ENCODE results near the gene ZNF783. TPM values are rescaled to one million over a fixed set of nuclear protein-coding genes. Genes with fewer than 3 reads are reported as not detected.

The ZNF783 gene
- total RNA-seq, 2 experiments from 2014 or later = 14.4 to 15.8 TPM

DNA sequence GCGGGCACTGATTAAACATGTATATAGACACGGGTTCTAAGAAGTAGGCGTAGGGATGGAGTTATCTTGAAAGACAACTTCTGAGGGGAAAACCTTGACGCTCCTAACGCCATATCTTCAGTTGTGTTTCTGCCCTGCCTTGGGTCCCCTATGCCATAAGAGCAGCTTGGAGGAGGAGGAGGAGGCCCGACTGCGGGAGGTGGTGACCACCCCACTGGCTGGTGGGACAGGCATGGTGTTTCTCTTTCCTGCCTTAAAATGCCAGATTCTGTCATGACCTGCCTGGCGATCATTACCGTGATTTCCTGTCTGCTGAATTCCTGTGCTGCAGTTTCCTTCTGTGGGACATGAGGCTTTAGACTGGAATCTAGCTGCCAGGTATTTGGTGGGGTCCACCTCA is 15.9 kb downstream of the ZNF783 start:
- ChIA-PET CTCF (no interaction called here), POLR2A (no interaction called here)
- Mint-ChIP-seq H3K27ac (no peak overlapping the region), H3K27me3 (no peaks in the 10 kb centered on the region), H3K4me1 (no peaks in the 10 kb centered on the region), H3K9me3 (no peaks in the 10 kb centered on the region), H3K4me3 (no peak overlapping the region), H3K36me3 (ENCODE audit: low read depth) (peaks cover 54% of the 10 kb centered on the region)
- DNase-seq = no peak

DNA sequence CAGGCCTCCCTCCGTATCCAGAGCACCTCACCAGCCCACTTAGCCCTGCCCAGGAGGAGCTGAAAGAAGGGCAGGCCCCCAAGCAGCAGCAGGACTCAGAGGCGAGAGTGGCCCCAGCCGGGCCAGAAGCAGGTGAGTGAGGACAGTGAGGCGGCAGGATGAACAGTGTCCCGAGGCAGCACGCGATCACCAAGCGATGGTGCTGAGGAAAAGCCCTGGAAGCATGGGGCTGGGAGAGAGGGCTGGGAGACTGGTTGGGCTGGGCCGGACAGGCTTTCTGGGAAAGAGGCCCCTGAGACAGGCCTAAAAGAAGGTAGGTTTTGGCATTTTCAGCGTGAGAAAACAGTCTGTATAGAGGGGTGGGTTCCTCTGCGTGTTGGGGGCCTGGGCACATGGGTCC is 16.4 kb downstream of the ZNF783 start:
- ChIA-PET POLR2A (no interaction called here), CTCF (no interaction called here)
- H3K4me1 Mint-ChIP-seq = no peaks in the 10 kb centered on the region

DNA sequence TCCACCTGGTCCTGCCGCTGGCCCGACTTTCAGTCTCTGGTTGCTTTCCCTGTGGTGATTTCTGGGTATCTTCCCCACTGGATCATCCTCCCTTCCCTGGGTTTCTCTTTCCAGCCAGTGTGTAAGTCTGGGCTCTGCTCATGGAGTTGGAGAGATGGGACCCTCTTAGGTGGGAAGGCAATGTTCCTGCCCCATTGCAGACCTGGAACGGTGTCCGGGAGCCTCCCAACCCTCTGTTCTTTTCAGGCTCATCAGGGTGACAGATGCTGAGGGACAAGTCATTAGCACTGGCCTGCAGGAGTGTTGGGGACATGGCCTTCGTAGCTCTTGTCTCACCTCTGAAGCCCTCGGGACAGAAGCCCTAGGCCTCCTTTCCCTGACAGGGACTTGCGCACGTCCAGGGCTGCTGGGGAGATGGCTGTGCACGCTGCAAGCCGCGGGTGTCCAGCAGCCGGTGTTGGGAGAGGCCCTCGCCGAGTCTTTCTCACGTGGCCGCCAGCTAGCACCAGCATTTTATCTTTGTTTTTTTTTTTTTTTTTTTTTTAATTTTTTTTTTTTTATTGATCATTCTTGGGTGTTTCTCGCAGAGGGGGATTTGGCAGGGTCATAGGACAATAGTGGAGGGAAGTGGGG is 17.2 kb downstream of the ZNF783 start:
- no peak overlapping the region for H3K27ac Mint-ChIP-seq
- no peaks in the 10 kb centered on the region for H3K9me3 Mint-ChIP-seq
- no peaks in the 10 kb centered on the region for H3K27me3 Mint-ChIP-seq
- H3K36me3 Mint-ChIP-seq (ENCODE audit: low read depth) = peaks cover 46% of the 10 kb centered on the region
- CTCF ChIA-PET = no interaction called here
- no peak overlapping the region for H3K4me3 Mint-ChIP-seq
- DNase-seq = no peak
- POLR2A ChIA-PET = no interaction called here
- H3K4me1 Mint-ChIP-seq = peaks cover 3% of the 10 kb centered on the region

More for the DNA sequence above, 16.4 kb downstream of the ZNF783 start:
- Mint-ChIP-seq H3K36me3 (ENCODE audit: low read depth) (peaks cover 51% of the 10 kb centered on the region), H3K27me3 (no peaks in the 10 kb centered on the region), H3K9me3 (no peaks in the 10 kb centered on the region), H3K4me3 (no peak overlapping the region), H3K27ac (no peak overlapping the region)
- DNase-seq = no peak

DNA sequence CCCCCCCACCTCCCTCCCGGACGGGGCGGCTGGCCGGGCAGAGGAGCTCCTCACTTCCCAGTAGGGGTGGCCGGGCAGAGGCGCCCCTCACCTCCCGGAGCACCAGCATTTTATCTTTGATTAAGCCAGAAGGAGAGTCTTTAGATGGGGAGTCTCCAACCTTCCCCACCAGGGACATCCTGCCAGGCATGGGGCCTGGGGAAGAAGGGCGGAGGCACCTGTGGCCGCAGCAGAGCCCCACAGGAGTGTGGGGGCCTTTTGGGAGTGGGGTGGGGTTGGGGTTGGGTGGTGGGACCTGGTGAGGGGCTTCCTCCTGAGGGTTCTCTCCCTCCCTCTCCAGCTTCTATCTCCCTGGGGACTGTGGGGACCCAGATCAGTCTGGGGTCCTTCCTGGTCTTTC is 18.2 kb downstream of the ZNF783 start:
- Mint-ChIP-seq H3K27me3 (no peaks in the 10 kb centered on the region), H3K9me3 (no peaks in the 10 kb centered on the region), H3K4me1 (peaks cover 12% of the 10 kb centered on the region), H3K36me3 (ENCODE audit: low read depth) (peaks cover 42% of the 10 kb centered on the region), H3K27ac (no peak overlapping the region), H3K4me3 (no peak overlapping the region)
- ChIA-PET CTCF (no interaction called here), POLR2A (no interaction called here)
- DNase-seq = no peak

DNA sequence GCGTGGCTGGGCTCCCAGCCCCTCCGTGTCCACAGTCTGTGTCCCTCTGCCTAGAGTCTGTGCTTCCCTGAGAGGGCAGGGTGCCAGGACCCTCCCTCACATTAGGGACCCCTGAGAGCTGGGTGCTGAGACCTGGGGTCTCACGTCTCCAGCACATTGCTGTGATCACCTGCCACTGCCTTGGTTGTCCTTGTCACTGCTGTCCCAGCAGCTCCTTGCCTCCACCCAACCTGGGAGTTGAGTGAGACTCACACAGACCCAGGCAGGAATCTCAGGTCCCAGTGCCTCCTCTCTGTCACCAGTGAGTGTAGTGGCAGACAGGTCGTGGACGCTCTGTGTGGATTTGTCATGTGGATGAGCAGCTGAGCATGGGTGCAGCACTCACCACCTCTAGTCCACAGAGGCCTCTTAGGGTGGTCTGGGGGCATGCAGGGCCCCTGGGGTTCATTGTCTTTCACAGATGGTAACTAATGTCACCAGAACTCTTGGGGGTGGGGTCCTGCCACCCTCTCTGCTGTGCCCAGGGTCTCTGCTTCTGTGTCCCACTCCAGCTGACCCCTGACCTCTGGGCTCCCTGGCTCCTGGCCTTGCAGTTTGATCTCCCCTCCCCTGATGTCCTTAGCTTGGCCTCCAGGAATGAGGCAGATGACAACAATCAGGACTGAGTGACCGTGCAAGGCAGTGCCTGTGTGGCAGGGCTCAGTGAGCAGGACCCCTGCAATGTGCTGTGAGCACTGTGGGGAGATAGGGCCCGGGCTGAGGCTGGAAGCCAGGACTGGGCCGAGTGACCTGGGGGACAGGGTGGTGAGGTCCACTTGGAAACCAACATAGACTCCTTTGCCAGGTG is 18.9 kb downstream of the ZNF783 start:
- Mint-ChIP-seq H3K27me3 (no peaks in the 10 kb centered on the region), H3K4me1 (peaks cover 17% of the 10 kb centered on the region), H3K27ac (no peak overlapping the region), H3K4me3 (no peak overlapping the region), H3K9me3 (no peaks in the 10 kb centered on the region), H3K36me3 (ENCODE audit: low read depth) (peaks cover 40% of the 10 kb centered on the region)
- ChIA-PET POLR2A (no interaction called here), CTCF (no interaction called here)
- no peak for DNase-seq

DNA sequence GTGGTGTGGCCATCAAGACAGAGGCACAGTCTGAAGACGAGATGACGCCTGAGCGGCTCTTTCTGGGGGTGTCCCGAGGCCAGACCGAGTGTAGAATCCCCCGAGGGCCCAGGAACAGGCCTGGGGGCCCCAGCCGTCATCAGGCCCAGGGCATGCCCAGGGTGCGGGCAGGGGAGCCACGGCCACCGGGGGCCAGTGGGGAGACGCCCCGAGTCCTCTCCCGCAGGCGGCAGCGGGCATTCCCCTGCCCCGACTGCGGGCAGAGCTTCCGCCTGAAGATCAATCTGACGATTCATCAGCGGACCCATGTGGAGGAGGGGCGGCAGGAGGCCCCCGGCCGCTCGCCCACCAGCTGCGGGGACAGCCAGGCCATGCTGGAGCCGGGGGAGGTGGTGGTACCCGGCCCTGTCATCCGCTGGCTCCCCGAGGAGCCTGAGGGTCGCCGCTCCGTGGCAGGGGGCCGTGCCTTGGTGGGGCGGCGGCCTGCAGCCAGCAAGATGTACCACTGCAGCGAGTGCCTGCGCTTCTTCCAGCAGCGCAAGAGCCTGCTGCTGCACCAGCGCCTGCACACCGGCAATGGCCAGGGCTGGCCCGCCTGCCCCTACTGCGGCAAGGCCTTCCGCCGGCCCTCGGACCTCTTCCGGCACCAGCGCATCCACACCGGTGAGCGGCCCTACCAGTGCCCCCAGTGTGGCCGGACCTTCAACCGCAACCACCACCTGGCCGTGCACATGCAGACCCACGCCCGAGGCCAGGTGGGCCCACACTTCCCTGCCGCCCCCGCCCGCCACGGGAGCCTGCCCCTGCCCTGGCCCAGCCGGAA is 19.7 kb downstream of the ZNF783 start:
- Mint-ChIP-seq H3K4me1 (peaks cover 25% of the 10 kb centered on the region), H3K27ac (no peak overlapping the region), H3K36me3 (ENCODE audit: low read depth) (peaks cover 35% of the 10 kb centered on the region), H3K9me3 (no peaks in the 10 kb centered on the region), H3K27me3 (no peaks in the 10 kb centered on the region), H3K4me3 (no peak overlapping the region)
- no peak for DNase-seq
- ChIA-PET CTCF (no interaction called here), POLR2A (no interaction called here)

DNA sequence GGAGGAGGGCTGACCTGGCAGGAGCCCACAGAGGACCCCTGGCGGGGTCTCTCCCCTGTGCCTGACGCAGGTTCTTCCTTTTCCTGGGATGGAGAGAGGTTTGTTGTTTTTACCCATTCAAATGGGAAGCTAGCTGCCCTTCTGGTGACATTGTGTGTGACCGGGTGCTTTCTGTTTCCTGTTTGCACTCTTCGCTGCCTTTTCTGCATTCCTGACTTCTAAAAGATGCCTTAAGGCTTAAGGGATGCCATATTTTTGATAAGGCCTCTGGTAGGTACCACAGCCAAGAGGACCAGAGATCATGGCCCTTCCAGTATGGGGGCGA is 20.3 kb downstream of the ZNF783 start:
- H3K36me3 Mint-ChIP-seq (ENCODE audit: low read depth) = peaks cover 31% of the 10 kb centered on the region

DNA sequence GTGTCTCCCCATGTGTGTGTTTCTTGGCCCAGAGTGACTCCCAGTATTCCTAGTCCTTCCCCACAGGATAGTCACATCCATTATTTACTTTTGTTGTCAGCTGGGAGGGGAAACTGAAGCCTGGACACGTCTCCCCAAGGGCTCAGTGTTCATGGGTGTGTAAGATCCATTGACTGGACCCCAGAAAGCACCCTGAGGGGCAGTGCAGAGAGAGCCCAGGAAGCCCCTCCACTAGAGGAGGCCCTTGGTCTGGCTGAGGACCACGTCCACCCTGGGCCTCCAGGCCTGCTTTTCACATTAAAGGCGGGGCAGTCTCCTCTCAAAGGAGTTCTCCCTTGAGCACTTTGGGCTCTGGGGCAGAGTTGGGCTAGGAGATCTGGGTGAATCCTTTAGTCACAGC is 21.3 kb downstream of the ZNF783 start:
- CTCF ChIA-PET = interaction anchor here (1.1 to 4.3 kb wide), 3 partner anchors 21 to 136 kb away, joined by 3 to 48 read pairs (median 9); partner anchors contain the start of genes ZNF398 and ZNF783
- H3K4me3 Mint-ChIP-seq = no peak overlapping the region
- H3K36me3 Mint-ChIP-seq (ENCODE audit: low read depth) = peaks cover 23% of the 10 kb centered on the region
- POLR2A ChIA-PET = interaction anchor here (3.0 kb wide), 1 partner anchor 21 kb away, joined by 22 read pairs; the partner anchor contains the start of gene ZNF783
- no peaks in the 10 kb centered on the region for H3K9me3 Mint-ChIP-seq
- H3K27me3 Mint-ChIP-seq = no peaks in the 10 kb centered on the region
- H3K4me1 Mint-ChIP-seq = peaks cover 41% of the 10 kb centered on the region
- DNase-seq = no peak
- H3K27ac Mint-ChIP-seq = no peak overlapping the region

More for the DNA sequence above, 20.3 kb downstream of the ZNF783 start:
- no peak overlapping the region for H3K27ac Mint-ChIP-seq
- H3K27me3 Mint-ChIP-seq = no peaks in the 10 kb centered on the region
- no peak for DNase-seq
- ChIA-PET POLR2A (no interaction called here), CTCF (no interaction called here)
- H3K4me1 Mint-ChIP-seq = peaks cover 31% of the 10 kb centered on the region
- no peak overlapping the region for H3K4me3 Mint-ChIP-seq
- no peaks in the 10 kb centered on the region for H3K9me3 Mint-ChIP-seq

DNA sequence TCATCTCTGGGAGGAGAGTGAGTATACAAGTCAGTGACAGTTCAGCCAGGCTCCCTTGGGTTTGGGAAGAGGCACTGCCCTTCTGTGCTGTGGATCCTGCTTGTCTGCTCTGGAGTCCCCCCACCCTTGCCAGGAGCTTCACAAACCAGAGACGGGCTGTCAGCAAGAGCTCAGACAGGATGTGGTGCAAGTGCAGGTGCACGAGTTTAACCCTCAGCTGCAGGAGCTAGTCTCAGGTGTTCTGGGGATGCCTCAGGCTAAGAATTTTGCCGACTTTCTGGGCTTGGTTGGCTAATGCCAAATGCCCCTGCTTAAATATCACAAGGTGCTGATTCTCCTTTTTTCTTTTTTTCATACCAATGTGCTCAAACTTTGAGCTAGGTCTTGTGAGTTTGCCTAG is 22.3 kb downstream of the ZNF783 start:
- CTCF ChIA-PET = interaction anchor here (1.0 to 4.3 kb wide), 10 partner anchors 9 to 340 kb away, joined by 3 to 48 read pairs (median 6); partner anchors contain the start of genes ZNF282, ZNF398, ZNF425 and ZNF783
- POLR2A ChIA-PET = interaction anchor here (1.0 to 3.0 kb wide), 10 partner anchors 20 to 340 kb away, joined by 4 to 22 read pairs (median 4); partner anchors contain the start of genes ZNF282, ZNF398 and ZNF783

DNA sequence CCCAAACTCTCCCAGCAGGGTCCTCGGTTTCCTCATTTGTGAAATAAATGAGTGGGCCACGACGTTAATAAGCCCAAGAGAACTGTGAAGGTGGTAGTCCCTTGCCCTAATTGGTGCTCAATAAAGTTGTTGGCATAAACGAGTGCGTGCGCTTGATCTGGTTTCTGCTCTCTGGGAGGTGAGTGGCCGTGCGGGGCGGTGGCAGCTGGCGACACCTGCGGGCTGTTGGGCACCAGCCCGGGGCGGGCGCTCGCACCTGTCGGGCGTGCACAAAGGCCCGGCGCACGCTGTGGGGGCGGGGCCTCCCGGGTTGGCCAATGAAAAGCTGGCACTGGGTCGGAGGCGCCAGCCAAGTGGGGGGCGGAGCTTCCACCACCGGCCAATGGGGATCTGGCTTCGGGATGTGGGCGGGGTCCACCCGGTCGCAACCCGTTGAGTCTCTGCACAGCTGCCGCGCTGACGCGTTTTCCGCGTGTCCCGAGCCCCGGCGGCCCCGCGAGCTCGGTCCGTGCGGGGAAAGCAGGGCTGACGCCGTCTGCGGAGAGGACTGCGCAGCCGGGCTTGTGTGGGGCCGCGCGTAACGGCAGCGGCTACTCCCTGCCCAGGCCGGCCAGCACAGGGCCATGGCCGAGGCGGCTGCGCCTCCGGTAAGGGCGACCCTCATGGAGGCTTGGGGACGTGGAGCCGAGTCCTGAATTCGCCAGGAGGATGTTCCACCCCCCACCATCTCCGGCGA is 23.0 kb downstream of the ZNF783 start:
- H3K4me1 Mint-ChIP-seq = peaks cover 41% of the 10 kb centered on the region
- CTCF ChIA-PET = interaction anchor here (1.0 to 4.3 kb wide), 11 partner anchors 9 to 340 kb away, joined by 3 to 48 read pairs (median 6); partner anchors contain the start of genes ZNF212, ZNF282, ZNF398 and ZNF425

More for the DNA sequence above, 22.3 kb downstream of the ZNF783 start:
- DNase-seq = peak; percentile 50
- Mint-ChIP-seq H3K9me3 (no peaks in the 10 kb centered on the region), H3K4me3 (peak overlapping the region; percentile 75), H3K36me3 (ENCODE audit: low read depth) (peaks cover 15% of the 10 kb centered on the region), H3K4me1 (peaks cover 41% of the 10 kb centered on the region), H3K27ac (peak overlapping the region; percentile 35), H3K27me3 (no peaks in the 10 kb centered on the region)

DNA sequence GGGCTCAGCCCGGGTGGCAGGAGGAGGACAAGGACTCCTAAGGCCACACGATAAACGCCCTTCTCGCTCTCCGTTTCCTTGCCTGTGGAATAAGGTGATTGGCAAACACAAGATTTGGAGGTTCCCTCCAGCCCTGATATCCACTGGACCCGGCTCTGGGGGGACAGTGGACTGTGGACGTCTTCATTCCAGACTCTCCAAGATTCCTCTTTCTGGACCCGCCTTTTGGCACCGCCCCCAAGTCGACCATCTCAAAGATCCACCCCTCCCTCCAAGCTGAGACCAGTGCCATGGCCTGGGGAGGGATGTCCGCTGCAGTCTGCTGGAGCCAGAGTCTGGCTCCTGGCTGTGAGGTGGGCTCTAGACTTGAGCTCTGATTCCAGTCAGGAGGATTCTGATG is 23.6 kb downstream of the ZNF783 start:
- H3K4me1 Mint-ChIP-seq = peaks cover 42% of the 10 kb centered on the region
- DNase-seq = no peak
- H3K36me3 Mint-ChIP-seq (ENCODE audit: low read depth) = peaks cover 10% of the 10 kb centered on the region
- H3K27ac Mint-ChIP-seq = peak overlapping the region; percentile 53
- no peaks in the 10 kb centered on the region for H3K27me3 Mint-ChIP-seq
- peak overlapping the region; percentile 70 for H3K4me3 Mint-ChIP-seq
- POLR2A ChIA-PET = interaction anchor here (1.1 to 3.0 kb wide), 8 partner anchors 21 to 174 kb away, joined by 4 to 22 read pairs (median 4); partner anchors contain the start of genes ZNF282, ZNF398 and ZNF783
- CTCF ChIA-PET = interaction anchor here (1.0 to 4.3 kb wide), 9 partner anchors 10 to 339 kb away, joined by 4 to 48 read pairs (median 7); partner anchors contain the start of genes ZNF212, ZNF282, ZNF398 and ZNF425
- H3K9me3 Mint-ChIP-seq = no peaks in the 10 kb centered on the region

More for the DNA sequence above, 23.0 kb downstream of the ZNF783 start:
- Mint-ChIP-seq H3K27ac (no peak overlapping the region), H3K27me3 (no peaks in the 10 kb centered on the region), H3K36me3 (ENCODE audit: low read depth) (peaks cover 12% of the 10 kb centered on the region), H3K9me3 (no peaks in the 10 kb centered on the region), H3K4me3 (peak overlapping the region; percentile 75)
- POLR2A ChIA-PET = interaction anchor here (0.7 to 3.0 kb wide), 11 partner anchors 20 to 340 kb away, joined by 3 to 22 read pairs (median 4); partner anchors contain the start of genes ZNF282, ZNF398 and ZNF783
- peak; percentile 98 for DNase-seq

DNA sequence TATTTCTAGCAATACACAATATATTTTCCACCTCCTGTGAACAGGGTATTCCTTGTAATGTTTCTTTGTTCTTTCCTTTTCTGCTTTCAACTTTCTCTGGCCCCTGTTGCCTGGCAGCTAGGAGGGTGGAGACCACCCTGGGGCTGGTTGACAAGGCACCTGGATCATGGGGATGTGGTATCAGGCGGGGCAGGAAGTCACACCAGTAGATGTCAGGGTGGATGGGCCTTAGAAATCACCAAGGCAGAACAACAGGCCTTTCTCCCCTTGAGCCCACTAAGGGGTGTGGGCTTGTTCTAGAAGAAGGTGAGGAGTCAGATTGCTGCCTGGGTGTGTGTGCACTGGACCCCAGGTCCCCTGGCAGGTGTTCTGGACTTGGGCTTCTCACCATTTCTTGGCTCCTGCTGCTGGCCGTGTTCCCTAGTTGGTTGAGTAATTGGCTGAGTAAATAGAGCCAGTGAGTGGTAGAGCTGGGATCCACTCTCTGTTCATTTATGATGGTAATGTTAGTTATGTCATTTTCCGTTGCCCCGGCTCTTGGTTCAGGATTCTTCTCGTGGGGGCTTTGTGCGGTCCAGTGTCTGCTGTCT is 24.9 kb downstream of the ZNF783 start:
- DNase-seq = no peak
- POLR2A ChIA-PET = no interaction called here
- peak overlapping the region; percentile 35 for H3K4me3 Mint-ChIP-seq

More for the DNA sequence above, 24.9 kb downstream of the ZNF783 start:
- H3K36me3 Mint-ChIP-seq (ENCODE audit: low read depth) = peaks cover 9% of the 10 kb centered on the region
- H3K27me3 Mint-ChIP-seq = no peaks in the 10 kb centered on the region
- no peaks in the 10 kb centered on the region for H3K9me3 Mint-ChIP-seq
- H3K27ac Mint-ChIP-seq = no peak overlapping the region
- CTCF ChIA-PET = interaction anchor here (4.3 kb wide), 1 partner anchor 25 kb away, joined by 48 read pairs; the partner anchor contains the start of gene ZNF783
- H3K4me1 Mint-ChIP-seq = peaks cover 51% of the 10 kb centered on the region

All from activated CD4-positive, alpha-beta memory T cell treated with anti-CD3 and anti-CD28 coated beads, Interleukin-2, amount 10 ng/mL, durations not matched to agents 7 days and 5 days (primary cell).